Neural cell (in vitro differentiated cells): Measurements from ENCODE around the gene UMPS.

ENCODE experiments used
- EZH2 ChIP-seq: fragments of 200-600, 300-800 bp; shearing (Covaris generic), sonication (generic); IDR thresholded peaks from 2 replicates; pipeline ENCODE4 v1.6.1; 2014; ENCODE audit warnings: antibody characterized with exemption, low read length, borderline replicate concordance, mild to moderate bottlenecking; ENCODE audit not compliant: insufficient read depth, poor library complexity, severe bottlenecking
- MXI1 ChIP-seq: fragments of 450-650 bp; conservative IDR thresholded peaks from 2 replicates; pipeline ENCODE4 v1.6.1; 2014; ENCODE audit warnings: antibody characterized with exemption, mild to moderate bottlenecking; ENCODE audit not compliant: poor library complexity, severe bottlenecking
- POLR2AphosphoS5 ChIP-seq: IDR thresholded peaks from 2 replicates; pipeline ENCODE4 v1.6.1; 2012
- TAF1 ChIP-seq: IDR thresholded peaks from 2 replicates; pipeline ENCODE4 v1.6.1; 2012; ENCODE audit warnings: low read depth
- TF ChIP-seq, protein P1 (sequence below): fragments of 450-650 bp; IDR thresholded peaks from 2 replicates; pipeline ENCODE4 v1.5.1; 2014; ENCODE audit warnings: antibody characterized with exemption, mild to moderate bottlenecking, moderate library complexity; ENCODE audit not compliant: poor library complexity, severe bottlenecking

DNA sequence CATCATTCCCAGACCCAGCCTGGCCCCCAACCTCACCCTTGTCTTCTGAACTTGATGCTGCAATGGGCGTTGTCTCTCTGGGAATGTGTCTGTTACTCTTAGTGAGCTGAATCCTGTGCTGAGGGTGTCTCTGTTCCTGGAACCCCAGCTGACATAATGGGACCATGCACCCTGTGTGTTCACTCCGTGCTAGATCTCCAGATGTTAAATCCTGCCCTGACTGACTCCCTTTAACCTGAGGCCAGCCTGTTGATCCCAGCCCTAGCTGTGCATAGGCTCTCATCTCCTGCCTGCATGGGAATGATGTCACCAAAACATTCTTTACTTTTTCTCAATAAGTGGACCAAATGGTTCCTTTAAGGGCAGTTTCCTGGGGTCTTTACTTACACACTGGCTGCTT is 48.0 kb upstream of the UMPS start:
- TF ChIP-seq, protein P1, sequence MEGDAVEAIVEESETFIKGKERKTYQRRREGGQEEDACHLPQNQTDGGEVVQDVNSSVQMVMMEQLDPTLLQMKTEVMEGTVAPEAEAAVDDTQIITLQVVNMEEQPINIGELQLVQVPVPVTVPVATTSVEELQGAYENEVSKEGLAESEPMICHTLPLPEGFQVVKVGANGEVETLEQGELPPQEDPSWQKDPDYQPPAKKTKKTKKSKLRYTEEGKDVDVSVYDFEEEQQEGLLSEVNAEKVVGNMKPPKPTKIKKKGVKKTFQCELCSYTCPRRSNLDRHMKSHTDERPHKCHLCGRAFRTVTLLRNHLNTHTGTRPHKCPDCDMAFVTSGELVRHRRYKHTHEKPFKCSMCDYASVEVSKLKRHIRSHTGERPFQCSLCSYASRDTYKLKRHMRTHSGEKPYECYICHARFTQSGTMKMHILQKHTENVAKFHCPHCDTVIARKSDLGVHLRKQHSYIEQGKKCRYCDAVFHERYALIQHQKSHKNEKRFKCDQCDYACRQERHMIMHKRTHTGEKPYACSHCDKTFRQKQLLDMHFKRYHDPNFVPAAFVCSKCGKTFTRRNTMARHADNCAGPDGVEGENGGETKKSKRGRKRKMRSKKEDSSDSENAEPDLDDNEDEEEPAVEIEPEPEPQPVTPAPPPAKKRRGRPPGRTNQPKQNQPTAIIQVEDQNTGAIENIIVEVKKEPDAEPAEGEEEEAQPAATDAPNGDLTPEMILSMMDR: no peak
- TF ChIP-seq POLR2AphosphoS5 (no peak), EZH2 (no peak), TAF1 (no peak), MXI1 (no peak)
